K562 (cell line): Measurements from ENCODE around the gene SFT2D2. TPM values are rescaled to one million over a fixed set of nuclear protein-coding genes. Genes with fewer than 3 reads are reported as not detected.
A peak's percentile ranks its signal among the peaks of the same experiment; 100 is the strongest.

Experiments used
- ATAC-seq: fragments of 200-7000 bp; cut with Tn5 transposase; 3 replicates; pipeline ENCODE4 v1.9.1; 2020; ENCODE audit warnings: moderate library complexity
- BruUV-seq: library from RNA; stranded (reverse); fragments of 400-500 nt; replicated peaks from 2 replicates; lab custom pipeline; 2021; lab: Mats Ljungman, UMichigan
- CTCF ChIA-PET: fragments of 300-600 bp; formaldehyde crosslinking; extraction: SDS; loops from one replicate; lab custom pipeline; 2021; ENCODE audit warnings: low intra/inter-chr PET ratio; lab: Yijun Ruan, JAX
- POLR2A ChIA-PET: fragments of 300-600, 350-650 bp; sonication (Branson Sonifier 250); formaldehyde crosslinking; extraction: SDS; loops from one replicate; lab custom pipeline; 2021; ENCODE audit warnings: antibody characterized with exemption, inconsistent platforms; lab: Yijun Ruan, JAX
- DNase-seq, 4 experiments: peaks; one replicate each; pipeline versions ENCODE4 v3.0.0 to v3.0.0-alpha.2; 2011 to 2018; ENCODE audit warnings: low spot score in 3 of 4, mixed read lengths in 3 of 4; ENCODE audit errors: extremely low read depth in 1 of 4
- FAIRE-seq: peaks from 2 replicates; lab custom pipeline; 2011; peaks lifted over from hg19 to GRCh38; lab: Jason Lieb, UNC
- H2AFZ ChIP-seq: 2 replicates; pipeline ENCODE4 v1.6.0; 2011; ENCODE audit warnings: low read depth, low read length, control low read depth, inconsistent platforms
- H3K27ac ChIP-seq: fragments of 200-600 bp; 3 replicates; pipeline ENCODE4 v1.8.0; 2011; ENCODE audit warnings: low read depth, mild to moderate bottlenecking, control low read depth, inconsistent platforms, low read length, moderate library complexity, mixed read lengths; ENCODE audit errors: extremely low read depth
- H3K27me3 ChIP-seq, 2 experiments: fragments of 300-600 bp in 1 of 2; 2 replicates in 1 of 2; 3 replicates in 1 of 2; pipeline versions ENCODE4 v1.6.0 to v1.8.0; 2011; ENCODE audit warnings: inconsistent platforms in 2 of 2, low read length in 2 of 2, mild to moderate bottlenecking in 1 of 2, mixed read lengths in 1 of 2, moderate library complexity in 1 of 2; ENCODE audit not compliant: control insufficient read depth in 2 of 2, insufficient read depth in 2 of 2
- H3K36me3 ChIP-seq: fragments of 300-600 bp; 3 replicates; pipeline ENCODE4 v1.8.0; 2011; ENCODE audit warnings: mild to moderate bottlenecking, low read length, inconsistent platforms; ENCODE audit not compliant: control insufficient read depth, insufficient read depth
- H3K4me1 ChIP-seq, 2 experiments: fragments of 200-600 bp in 1 of 2; replicated peaks in 1 of 2; 2 replicates in 1 of 2; 3 replicates in 1 of 2; pipeline versions ENCODE4 v1.5.1 to v1.8.0; 2011; ENCODE audit warnings: inconsistent platforms in 2 of 2, low read length in 2 of 2, mild to moderate bottlenecking in 1 of 2, mixed read lengths in 1 of 2, moderate library complexity in 1 of 2; ENCODE audit not compliant: control insufficient read depth in 2 of 2, insufficient read depth in 2 of 2
- H3K4me2 ChIP-seq: 2 replicates; pipeline ENCODE4 v1.6.1; 2011; ENCODE audit warnings: low read length, control low read depth, inconsistent platforms, mixed read lengths; ENCODE audit not compliant: insufficient read depth
- H3K4me3 ChIP-seq: fragments of 200-600 bp; sonication (generic), shearing (Covaris generic); 2 replicates; pipeline ENCODE4 v1.5.1; 2016; ENCODE audit warnings: control low read depth, inconsistent platforms
- H3K79me2 ChIP-seq: fragments of 200-600 bp; 3 replicates; pipeline ENCODE4 v1.8.0; 2011; ENCODE audit warnings: low read length, inconsistent platforms; ENCODE audit not compliant: control insufficient read depth, insufficient read depth
- H3K9ac ChIP-seq, 2 experiments: 2 replicates each; pipeline versions ENCODE4 v1.6.0 to v1.6.1; 2011; ENCODE audit warnings: low read depth in 2 of 2, low read length in 2 of 2, control low read depth in 1 of 2, inconsistent platforms in 1 of 2, mild to moderate bottlenecking in 1 of 2, mixed read lengths in 1 of 2; ENCODE audit not compliant: insufficient read depth in 1 of 2
- H3K9me1 ChIP-seq: one replicate; pipeline ENCODE4 v1.6.0; 2011; ENCODE audit warnings: inconsistent platforms, mild to moderate bottlenecking, low read length, moderate library complexity; ENCODE audit not compliant: control insufficient read depth, insufficient read depth
- H3K9me3 ChIP-seq: replicated peaks from 2 replicates; pipeline ENCODE4 v1.5.1; 2011; ENCODE audit warnings: low read depth, low read length, inconsistent platforms; ENCODE audit not compliant: control insufficient read depth, insufficient read depth
- H4K20me1 ChIP-seq: replicated peaks from 2 replicates; pipeline ENCODE4 v1.6.1; 2011; ENCODE audit warnings: low read length, inconsistent platforms, mixed read lengths; ENCODE audit not compliant: control insufficient read depth, insufficient read depth
- CBX3 ChIP-seq, 2 experiments: IDR thresholded peaks; 1 replicate in 1 of 2; 2 replicates in 1 of 2; pipeline ENCODE4 v1.6.1; 2012; ENCODE audit warnings: inconsistent platforms in 2 of 2, low read length in 2 of 2, borderline replicate concordance in 1 of 2, control low read depth in 1 of 2
- ZBTB43 ChIP-seq: sonication (generic); formaldehyde crosslinking; IDR thresholded peaks from 2 replicates; pipeline ENCODE4 v1.8.0; 2023; ENCODE audit warnings: mild to moderate bottlenecking, missing genetic modification reagents
- ZNF184 ChIP-seq: sonication (generic); formaldehyde crosslinking; IDR thresholded peaks from 2 replicates; pipeline ENCODE4 v1.5.0; 2020; ENCODE audit warnings: missing genetic modification reagents
- WGBS: fragments of 100-300 bp; shearing (Covaris generic); methylation state at CpG from one replicate; pipeline ENCODE4 v1.1.6; 2016; ENCODE audit warnings: low coverage, mixed read lengths; ENCODE audit not compliant: insufficient coverage; ENCODE audit errors: missing lambda C conversion rate; 5-methylcytosine and 5-hydroxymethylcytosine counted together
- in situ Hi-C: fragments of 300-500 bp; cut with MboI; formaldehyde crosslinking; loops from 4 replicates; pipeline ENCODE4 v1.15.0; 2018; ENCODE audit warnings: inconsistent platforms, mixed read lengths
- intact Hi-C: fragments of 100-400 bp; cut with micrococcal nuclease; formaldehyde crosslinking; loops from 2 replicates; pipeline ENCODE4 v1.14.2; 2022
- polyA plus RNA-seq, 8 experiments: library from polyadenylated mRNA; depleted of rRNA in 4 of 8; stranded (reverse) in 5 of 8; unstranded in 3 of 8; fragments of >200 nt; fragmentation: Nextera tagmentation in 2 of 8; fragmentation: Illumina TruSeq in 1 of 8; extraction: Ambion mirVana in 2 of 8; extraction: Trizol in 1 of 8; gene quantifications; 2 replicates each; pipeline versions ENCODE4 v1.2.1 to v1.2.3, GENCODE V29; 2011 to 2014; ENCODE audit warnings: inconsistent platforms in 1 of 8, missing spikeins in 1 of 8
- total RNA-seq, 7 experiments: library from RNA; depleted of rRNA in 6 of 7; stranded (reverse); fragments of >200 nt in 6 of 7; fragmentation: Illumina TruSeq in 2 of 7; extraction: Trizol in 2 of 7; gene quantifications; 2 replicates each; pipeline versions ENCODE4 v1.2.1 to v1.2.3, GENCODE V29; 2011 to 2021; ENCODE audit warnings: low replicate concordance in 1 of 7
- TF ChIP-seq, protein P1 (sequence below): fragments of 250-450 bp; sonication (Bioruptor Pico); IDR thresholded peaks from 2 replicates; pipeline ENCODE4 v1.4.0; 2020; ENCODE audit warnings: mild to moderate bottlenecking, moderate library complexity, borderline replicate concordance

Gene SFT2D2
- total and polyA plus RNA-seq, 9 of the 15 experiments (the other 6 are each of a cell fraction or from before 2014, with no cell fraction given): 3.4 to 50.1 (median 21.6) TPM

DNA sequence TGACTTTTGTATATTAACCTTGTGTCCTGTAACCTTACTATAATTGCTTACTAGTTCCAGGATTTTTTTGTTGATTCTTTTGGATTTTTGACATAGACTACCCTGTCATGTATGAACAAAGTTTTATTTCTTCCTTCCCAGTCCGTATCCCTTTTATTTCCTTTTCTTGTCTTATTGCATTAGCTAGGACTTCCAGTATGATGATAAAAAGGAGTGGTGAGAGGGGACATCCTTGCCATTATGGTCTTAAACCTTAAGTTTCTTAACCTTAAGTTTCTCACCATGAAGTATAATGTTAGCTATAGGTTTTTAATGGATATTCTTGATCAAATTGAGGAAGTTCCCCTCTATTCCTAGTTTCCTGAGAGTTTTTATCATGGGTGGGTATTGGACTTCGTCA is 30.4 kb downstream of the SFT2D2 start (continued):
- TF ChIP-seq, protein P1, sequence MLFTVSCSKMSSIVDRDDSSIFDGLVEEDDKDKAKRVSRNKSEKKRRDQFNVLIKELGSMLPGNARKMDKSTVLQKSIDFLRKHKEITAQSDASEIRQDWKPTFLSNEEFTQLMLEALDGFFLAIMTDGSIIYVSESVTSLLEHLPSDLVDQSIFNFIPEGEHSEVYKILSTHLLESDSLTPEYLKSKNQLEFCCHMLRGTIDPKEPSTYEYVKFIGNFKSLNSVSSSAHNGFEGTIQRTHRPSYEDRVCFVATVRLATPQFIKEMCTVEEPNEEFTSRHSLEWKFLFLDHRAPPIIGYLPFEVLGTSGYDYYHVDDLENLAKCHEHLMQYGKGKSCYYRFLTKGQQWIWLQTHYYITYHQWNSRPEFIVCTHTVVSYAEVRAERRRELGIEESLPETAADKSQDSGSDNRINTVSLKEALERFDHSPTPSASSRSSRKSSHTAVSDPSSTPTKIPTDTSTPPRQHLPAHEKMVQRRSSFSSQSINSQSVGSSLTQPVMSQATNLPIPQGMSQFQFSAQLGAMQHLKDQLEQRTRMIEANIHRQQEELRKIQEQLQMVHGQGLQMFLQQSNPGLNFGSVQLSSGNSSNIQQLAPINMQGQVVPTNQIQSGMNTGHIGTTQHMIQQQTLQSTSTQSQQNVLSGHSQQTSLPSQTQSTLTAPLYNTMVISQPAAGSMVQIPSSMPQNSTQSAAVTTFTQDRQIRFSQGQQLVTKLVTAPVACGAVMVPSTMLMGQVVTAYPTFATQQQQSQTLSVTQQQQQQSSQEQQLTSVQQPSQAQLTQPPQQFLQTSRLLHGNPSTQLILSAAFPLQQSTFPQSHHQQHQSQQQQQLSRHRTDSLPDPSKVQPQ (CRISPR knock-in tag): no peak
- peak in 1 of 2 experiments; percentile 66; a peak in 1 of 3 replicates for TF ChIP-seq CBX3 (IDR thresholded peaks at IDR 0.05; ENCODE audit: borderline replicate concordance in 1 of 2, low read length in 2 of 2)

- H2AFZ ChIP-seq: no peak overlapping the region
- TF ChIP-seq ZNF184 (CRISPR knock-in tag): no peak
- no peak for TF ChIP-seq ZBTB43 (CRISPR knock-in tag)
- H3K9me3 ChIP-seq: peaks cover 2% of the 10 kb centered on the region
- H3K36me3 ChIP-seq: no peaks in the 10 kb centered on the region; the same call in 1 of the 3 replicates
- WGBS: 44% methylated on average over 2 of the region's 2 CpGs
- H3K79me2 ChIP-seq: no peaks in the 10 kb centered on the region
- H4K20me1 ChIP-seq: no peaks in the 10 kb centered on the region
- no peaks in the 10 kb centered on the region for H3K27me3 ChIP-seq
- intact Hi-C loops (no loop called here), in situ Hi-C loops (no loop called here)
- H3K4me1 ChIP-seq: no peaks in the 10 kb centered on the region
- no peak overlapping the region for H3K27ac ChIP-seq
- H3K9me1 ChIP-seq: no peaks in the 10 kb centered on the region
- no peak overlapping the region for H3K4me3 ChIP-seq
- CTCF ChIA-PET: no interaction called here
- no peak overlapping the region for H3K4me2 ChIP-seq
- no peak for FAIRE-seq
- DNase-seq: no peak
- POLR2A ChIA-PET: no interaction called here
- no peak for ATAC-seq
- no TSS peak for BruUV-seq
- no peak overlapping the region for H3K9ac ChIP-seq
Observed at GRCh38 chr1:168257397-168257796, 31.6 kb downstream of the SFT2D2 start.
